Measurements from ENCODE around the gene CSNK1G1. TPM values are rescaled to one million over a fixed set of nuclear protein-coding genes. Genes with fewer than 3 reads are reported as not detected.

CSNK1G1 gene
- total RNA-seq, 4 donors from 2014 or later = 19.1 to 50.0 (median 21.3) TPM

GRCh38 chr15:64144192-64144564, 211.8 kb downstream of the CSNK1G1 start:
- H3K36me3 ChIP-seq = peaks cover 17 to 19% of the 10 kb centered on the region in 2 donors

GRCh38 chr15:64143276-64143675, 212.7 kb downstream of the CSNK1G1 start:
- no peak for TF ChIP-seq POLR2A (IDR thresholded peaks at IDR 0.05)
- TF ChIP-seq, protein P1, sequence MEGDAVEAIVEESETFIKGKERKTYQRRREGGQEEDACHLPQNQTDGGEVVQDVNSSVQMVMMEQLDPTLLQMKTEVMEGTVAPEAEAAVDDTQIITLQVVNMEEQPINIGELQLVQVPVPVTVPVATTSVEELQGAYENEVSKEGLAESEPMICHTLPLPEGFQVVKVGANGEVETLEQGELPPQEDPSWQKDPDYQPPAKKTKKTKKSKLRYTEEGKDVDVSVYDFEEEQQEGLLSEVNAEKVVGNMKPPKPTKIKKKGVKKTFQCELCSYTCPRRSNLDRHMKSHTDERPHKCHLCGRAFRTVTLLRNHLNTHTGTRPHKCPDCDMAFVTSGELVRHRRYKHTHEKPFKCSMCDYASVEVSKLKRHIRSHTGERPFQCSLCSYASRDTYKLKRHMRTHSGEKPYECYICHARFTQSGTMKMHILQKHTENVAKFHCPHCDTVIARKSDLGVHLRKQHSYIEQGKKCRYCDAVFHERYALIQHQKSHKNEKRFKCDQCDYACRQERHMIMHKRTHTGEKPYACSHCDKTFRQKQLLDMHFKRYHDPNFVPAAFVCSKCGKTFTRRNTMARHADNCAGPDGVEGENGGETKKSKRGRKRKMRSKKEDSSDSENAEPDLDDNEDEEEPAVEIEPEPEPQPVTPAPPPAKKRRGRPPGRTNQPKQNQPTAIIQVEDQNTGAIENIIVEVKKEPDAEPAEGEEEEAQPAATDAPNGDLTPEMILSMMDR (IDR thresholded peaks at IDR 0.05) = no peak
- peaks cover 0 to 8% of the 10 kb centered on the region in 2 donors for H3K4me1 ChIP-seq
- intact Hi-C loops (cut with DNase I) = no loop called here
- H3K27me3 ChIP-seq = no peaks in the 10 kb centered on the region
- H3K9me3 ChIP-seq = no peaks in the 10 kb centered on the region
- 81 to 85% methylated on average over 6 of the region's 6 CpGs for WGBS, 2 donors
- H3K4me3 ChIP-seq (replicated peaks in 1 of 3) = no peak overlapping the region
- no peak for DNase-seq
- H3K27ac ChIP-seq = no peak overlapping the region
- peaks cover 23 to 24% of the 10 kb centered on the region in 2 donors for H3K36me3 ChIP-seq

More at GRCh38 chr15:64144192-64144564, 211.8 kb downstream of the CSNK1G1 start:
- intact Hi-C loops (cut with DNase I) = no loop called here
- 77 to 79% methylated on average over 6 to 8 of the region's 8 CpGs for WGBS, 2 donors
- Histone ChIP-seq H3K27ac (no peak overlapping the region), H3K27me3 (no peaks in the 10 kb centered on the region), H3K4me1 (peaks cover 0 to 8% of the 10 kb centered on the region in 2 donors), H3K4me3 (replicated peaks in 1 of 3) (no peak overlapping the region), H3K9me3 (no peaks in the 10 kb centered on the region)
- TF ChIP-seq POLR2A (IDR thresholded peaks at IDR 0.05) = no peak
- TF ChIP-seq, protein P1 (IDR thresholded peaks at IDR 0.05) = no peak
- DNase-seq = no peak

- WGBS, 2 donors = 88 to 90% methylated on average over 8 of the region's 8 CpGs
- no peaks in the 10 kb centered on the region for H3K9me3 ChIP-seq
- peak overlapping the region in 2 of 3 donors; percentile 12 to 15 for H3K27ac ChIP-seq
- DNase-seq = no peak
- intact Hi-C loops (cut with DNase I) = no loop called here
- no peaks in the 10 kb centered on the region for H3K27me3 ChIP-seq
- H3K36me3 ChIP-seq = peaks cover 36 to 38% of the 10 kb centered on the region in 2 donors
- TF ChIP-seq POLR2A (IDR thresholded peaks at IDR 0.05) = no peak
- TF ChIP-seq, protein P1 (IDR thresholded peaks at IDR 0.05) = no peak
- peaks cover 0 to 8% of the 10 kb centered on the region in 2 donors for H3K4me1 ChIP-seq
- H3K4me3 ChIP-seq (replicated peaks in 1 of 3) = no peak overlapping the region
These were observed 214.0 kb downstream of the CSNK1G1 start for GRCh38 chr15:64141798-64142512.

GRCh38 chr15:64138331-64138941, 217.5 kb downstream of the CSNK1G1 start:
- H3K4me1 ChIP-seq = peaks cover 15% of the 10 kb centered on the region in 2 donors
- TF ChIP-seq, protein P1 (IDR thresholded peaks at IDR 0.05) = no peak
- no peak for TF ChIP-seq POLR2A (IDR thresholded peaks at IDR 0.05)
- no peak overlapping the region for H3K27ac ChIP-seq
- no peak overlapping the region for H3K4me3 ChIP-seq (replicated peaks in 1 of 3)
- H3K36me3 ChIP-seq = peaks cover 51 to 56% of the 10 kb centered on the region in 2 donors
- no peak for DNase-seq
- H3K27me3 ChIP-seq = no peaks in the 10 kb centered on the region
- intact Hi-C loops (cut with DNase I) = no loop called here
- 93 to 95% methylated on average over 4 of the region's 4 CpGs for WGBS, 2 donors
- no peaks in the 10 kb centered on the region for H3K9me3 ChIP-seq
